Osteoblast (primary cell): ENCODE results near the gene GP9. TPM values are rescaled to one million over a fixed set of nuclear protein-coding genes. Genes with fewer than 3 reads are reported as not detected.

ENCODE experiments used
- DNase-seq: peaks from one replicate; pipeline ENCODE4 v3.0.0; 2011; ENCODE audit warnings: low spot score, mixed read lengths; ENCODE audit not compliant: insufficient read length; ENCODE audit errors: missing footprints
- H2AFZ ChIP-seq: 2 replicates; pipeline ENCODE4 v1.6.0; 2011; ENCODE audit warnings: mild to moderate bottlenecking, low read length
- H3K27ac ChIP-seq: 2 replicates; pipeline ENCODE4 v1.5.1; 2011; ENCODE audit warnings: mild to moderate bottlenecking, low read depth, low read length, moderate library complexity
- H3K27me3 ChIP-seq: 2 replicates; pipeline ENCODE4 v1.6.0; 2012; ENCODE audit warnings: mild to moderate bottlenecking, control low read depth, inconsistent platforms, low read length, moderate library complexity; ENCODE audit not compliant: insufficient read depth
- H3K36me3 ChIP-seq: 2 replicates; pipeline ENCODE4 v1.5.1; 2011; ENCODE audit warnings: mild to moderate bottlenecking, low read length, control low read depth, moderate library complexity; ENCODE audit not compliant: insufficient read depth
- H3K4me1 ChIP-seq: 2 replicates; pipeline ENCODE4 v1.5.1; 2011; ENCODE audit warnings: mild to moderate bottlenecking, low read length, control low read depth, moderate library complexity; ENCODE audit not compliant: insufficient read depth
- H3K4me2 ChIP-seq: 2 replicates; pipeline ENCODE4 v1.6.0; 2011; ENCODE audit warnings: mild to moderate bottlenecking, low read length; ENCODE audit not compliant: insufficient read depth
- H3K4me3 ChIP-seq: fragments of 200-600 bp; sonication (generic); 3 replicates; pipeline ENCODE4 v1.5.1; 2012; ENCODE audit warnings: mild to moderate bottlenecking, low read length, inconsistent platforms; ENCODE audit not compliant: insufficient read depth
- H3K79me2 ChIP-seq: 2 replicates; pipeline ENCODE4 v1.6.0; 2012; ENCODE audit warnings: mild to moderate bottlenecking, low read length, control low read depth, inconsistent platforms; ENCODE audit not compliant: insufficient read depth
- H3K9me3 ChIP-seq: 2 replicates; pipeline ENCODE4 v1.5.1; 2011; ENCODE audit warnings: low read depth, low read length, control low read depth
- H4K20me1 ChIP-seq: 2 replicates; pipeline ENCODE4 v1.6.0; 2012; ENCODE audit warnings: mild to moderate bottlenecking, low read length, control low read depth; ENCODE audit not compliant: insufficient read depth
- total RNA-seq: library from RNA; depleted of rRNA; stranded (reverse); fragments of >200 nt; gene quantifications from 2 replicates; pipeline ENCODE4 v1.2.3, GENCODE V29; 2012
- TF ChIP-seq, protein P1 (sequence below): IDR thresholded peaks from 2 replicates; pipeline ENCODE4 v1.5.1; 2011; ENCODE audit warnings: mild to moderate bottlenecking, low read depth, low read length, moderate library complexity; ENCODE audit errors: extremely low read depth

Gene GP9
- total RNA-seq, 1 donor: not detected

DNA sequence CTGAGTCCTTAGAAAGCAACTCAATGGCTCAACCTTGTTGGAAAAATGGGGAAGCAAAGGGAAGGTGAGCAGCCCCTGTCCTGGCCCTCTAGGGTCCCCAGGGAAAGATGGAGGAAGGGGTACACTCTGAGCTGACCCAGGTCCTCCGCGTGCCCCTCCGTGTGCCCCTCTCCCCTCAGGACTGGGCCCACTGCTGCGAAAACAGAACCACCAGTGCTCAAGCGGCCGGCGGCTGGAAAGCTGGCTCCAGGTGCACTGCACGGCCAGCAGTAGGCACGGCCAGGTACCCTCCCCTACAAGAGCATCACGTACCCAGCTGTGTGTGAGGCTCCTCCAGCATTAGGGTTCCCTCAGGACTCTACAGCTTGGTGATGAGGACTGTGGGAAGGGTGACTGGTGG is 34.7 kb downstream of the GP9 start:
- H2AFZ ChIP-seq: no peak overlapping the region
- DNase-seq: no peak
- H3K4me1 ChIP-seq: no peaks in the 10 kb centered on the region

GRCh38 chr3:129100274-129100673 is 39.7 kb downstream of the GP9 start:
- H3K79me2 ChIP-seq: peaks cover 68% of the 10 kb centered on the region
- peaks cover 56% of the 10 kb centered on the region for H4K20me1 ChIP-seq
- no peak overlapping the region for H3K4me2 ChIP-seq
- H3K36me3 ChIP-seq: no peaks in the 10 kb centered on the region
- TF ChIP-seq, protein P1, sequence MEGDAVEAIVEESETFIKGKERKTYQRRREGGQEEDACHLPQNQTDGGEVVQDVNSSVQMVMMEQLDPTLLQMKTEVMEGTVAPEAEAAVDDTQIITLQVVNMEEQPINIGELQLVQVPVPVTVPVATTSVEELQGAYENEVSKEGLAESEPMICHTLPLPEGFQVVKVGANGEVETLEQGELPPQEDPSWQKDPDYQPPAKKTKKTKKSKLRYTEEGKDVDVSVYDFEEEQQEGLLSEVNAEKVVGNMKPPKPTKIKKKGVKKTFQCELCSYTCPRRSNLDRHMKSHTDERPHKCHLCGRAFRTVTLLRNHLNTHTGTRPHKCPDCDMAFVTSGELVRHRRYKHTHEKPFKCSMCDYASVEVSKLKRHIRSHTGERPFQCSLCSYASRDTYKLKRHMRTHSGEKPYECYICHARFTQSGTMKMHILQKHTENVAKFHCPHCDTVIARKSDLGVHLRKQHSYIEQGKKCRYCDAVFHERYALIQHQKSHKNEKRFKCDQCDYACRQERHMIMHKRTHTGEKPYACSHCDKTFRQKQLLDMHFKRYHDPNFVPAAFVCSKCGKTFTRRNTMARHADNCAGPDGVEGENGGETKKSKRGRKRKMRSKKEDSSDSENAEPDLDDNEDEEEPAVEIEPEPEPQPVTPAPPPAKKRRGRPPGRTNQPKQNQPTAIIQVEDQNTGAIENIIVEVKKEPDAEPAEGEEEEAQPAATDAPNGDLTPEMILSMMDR: no peak
- no peak overlapping the region for H2AFZ ChIP-seq
- no peak for DNase-seq
- H3K9me3 ChIP-seq: no peaks in the 10 kb centered on the region
- H3K4me3 ChIP-seq: no peak overlapping the region
- no peak overlapping the region for H3K27ac ChIP-seq
- H3K27me3 ChIP-seq: no peaks in the 10 kb centered on the region
- H3K4me1 ChIP-seq: no peaks in the 10 kb centered on the region

More for the DNA sequence above, 34.7 kb downstream of the GP9 start:
- Histone ChIP-seq H3K9me3 (no peaks in the 10 kb centered on the region), H3K36me3 (peaks cover 9% of the 10 kb centered on the region), H3K4me2 (no peak overlapping the region), H3K79me2 (peaks cover 29% of the 10 kb centered on the region), H3K27me3 (no peaks in the 10 kb centered on the region), H4K20me1 (peaks cover 24% of the 10 kb centered on the region), H3K4me3 (no peak overlapping the region), H3K27ac (no peak overlapping the region)
- TF ChIP-seq, protein P1: no peak

DNA sequence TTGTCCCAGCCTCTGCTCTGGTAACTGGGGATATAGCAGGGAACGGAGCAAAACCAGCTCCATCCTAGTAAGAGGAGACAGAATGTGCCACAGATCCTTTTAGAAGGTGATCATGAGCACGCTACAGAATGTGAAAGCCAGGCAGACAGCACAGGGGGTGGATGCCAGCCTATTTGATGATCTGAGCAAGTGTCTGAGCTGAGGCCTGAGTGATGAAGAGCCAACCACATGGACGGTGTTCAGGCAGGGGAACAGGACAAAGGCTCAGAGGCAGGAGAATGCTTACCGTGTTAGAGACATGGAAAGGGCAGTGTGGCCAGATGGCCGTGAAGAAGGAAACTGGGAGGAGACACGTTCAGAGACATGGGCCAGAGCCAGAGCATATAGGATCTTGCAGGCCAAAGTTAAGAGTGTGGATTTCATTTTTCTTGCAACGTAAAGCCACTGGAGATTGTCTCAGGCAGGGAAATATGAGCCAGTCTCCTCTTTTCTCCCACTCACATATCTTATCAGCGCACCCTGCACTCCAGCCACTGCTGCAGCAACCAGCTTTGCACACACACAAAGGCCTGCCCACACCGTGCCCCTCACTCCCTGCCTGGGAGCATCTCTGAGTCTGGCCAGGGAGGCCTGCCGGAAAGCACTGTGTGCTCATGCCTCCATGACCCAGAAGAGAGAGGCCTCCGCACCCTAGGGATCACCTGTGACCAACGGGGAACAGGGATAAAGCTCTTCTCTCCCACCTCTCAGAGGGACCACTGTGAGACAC is 41.0 kb downstream of the GP9 start:
- Histone ChIP-seq H3K9me3 (no peaks in the 10 kb centered on the region), H3K4me2 (no peak overlapping the region), H3K4me3 (no peak overlapping the region), H3K79me2 (peaks cover 66% of the 10 kb centered on the region), H3K27ac (no peak overlapping the region), H3K27me3 (no peaks in the 10 kb centered on the region), H2AFZ (no peak overlapping the region), H3K36me3 (peaks cover under 1% of the 10 kb centered on the region), H3K4me1 (no peaks in the 10 kb centered on the region), H4K20me1 (peaks cover 61% of the 10 kb centered on the region)
- TF ChIP-seq, protein P1: no peak
- no peak for DNase-seq

GRCh38 chr3:129103296-129103695 is 42.7 kb downstream of the GP9 start:
- TF ChIP-seq, protein P1: no peak
- H3K79me2 ChIP-seq: peaks cover 69% of the 10 kb centered on the region
- no peak overlapping the region for H3K27ac ChIP-seq
- H3K4me1 ChIP-seq: no peaks in the 10 kb centered on the region
- H3K36me3 ChIP-seq: peaks cover 3% of the 10 kb centered on the region
- peaks cover 63% of the 10 kb centered on the region for H4K20me1 ChIP-seq
- DNase-seq: no peak
- H3K4me2 ChIP-seq: no peak overlapping the region
- H3K4me3 ChIP-seq: no peak overlapping the region
- H2AFZ ChIP-seq: no peak overlapping the region
- H3K27me3 ChIP-seq: no peaks in the 10 kb centered on the region
- no peaks in the 10 kb centered on the region for H3K9me3 ChIP-seq
